Measurements from ENCODE around the gene ACOT7.
A peak's percentile ranks its signal among the peaks of the same experiment; 100 is the strongest.

Gene ACOT7

GRCh38 chr1:6262555-6263420, 130.8 kb downstream of the ACOT7 start:
- FAIRE-seq = no peak

GRCh38 chr1:6261615-6261995, 132.0 kb downstream of the ACOT7 start:
- no peak for FAIRE-seq

- no peak for FAIRE-seq
Measured at GRCh38 chr1:6260961-6261614, 132.5 kb downstream of the ACOT7 start, which contains the start of gene GPR153. TSS of gene GPR153 (minus strand) at chr1:6261098. CDS start at chr1:6254905, 6,193 bp downstream.

GRCh38 chr1:6260433-6260934, 133.1 kb downstream of the ACOT7 start:
- no peak for FAIRE-seq

GRCh38 chr1:6259491-6260362, 133.8 kb downstream of the ACOT7 start:
- FAIRE-seq = peak; percentile 8

GRCh38 chr1:6258675-6259074, 134.9 kb downstream of the ACOT7 start:
- FAIRE-seq = no peak

GRCh38 chr1:6257541-6258069, 136.0 kb downstream of the ACOT7 start:
- no peak for FAIRE-seq

GRCh38 chr1:6256645-6257044, 136.9 kb downstream of the ACOT7 start:
- no peak for FAIRE-seq

GRCh38 chr1:6254691-6255090, 138.9 kb downstream of the ACOT7 start:
- FAIRE-seq = no peak

GRCh38 chr1:6253380-6253779, 140.2 kb downstream of the ACOT7 start:
- FAIRE-seq = no peak

GRCh38 chr1:6252374-6252710, 141.2 kb downstream of the ACOT7 start:
- FAIRE-seq = no peak

GRCh38 chr1:6251681-6252373, 141.7 kb downstream of the ACOT7 start:
- no peak for FAIRE-seq

GRCh38 chr1:6251233-6251632, 142.3 kb downstream of the ACOT7 start:
- no peak for FAIRE-seq

GRCh38 chr1:6249739-6250689, 143.6 kb downstream of the ACOT7 start:
- no peak for FAIRE-seq

GRCh38 chr1:6248932-6249738, 144.4 kb downstream of the ACOT7 start:
- FAIRE-seq = no peak

- FAIRE-seq = no peak
Measured at GRCh38 chr1:6248161-6248776, 145.3 kb downstream of the ACOT7 start.

GRCh38 chr1:6247651-6248050, 145.9 kb downstream of the ACOT7 start:
- FAIRE-seq = no peak

GRCh38 chr1:6246497-6247467, 146.8 kb downstream of the ACOT7 start:
- no peak for FAIRE-seq
